Posterior cingulate gyrus (tissue), 11 donors: ENCODE data around the gene ITGB2.
A peak's percentile ranks its signal among the peaks of the same experiment; 100 is the strongest.
"Not testable (repeated sequence)": the region's sequence is repeated elsewhere in the genome, so short reads cannot be mapped to it uniquely, and the experiment has no call there.

ENCODE experiments used
- DNase-seq, 10 donors: peaks; one replicate each; pipeline versions ENCODE4 v3.0.0 to v3.0.0-alpha.2; 2020 to 2021; ENCODE audit warnings: mixed read lengths in 3 of 10
- intact Hi-C: fragments of 100-400 bp; cut with DNase I; formaldehyde crosslinking; loops from one replicate; pipeline ENCODE4 v1.15.1; 2023

Gene ITGB2

GRCh38 chr21:44914176-44914874, 6.4 kb downstream of the ITGB2 start:
- intact Hi-C loops = no loop called here
- DNase-seq = no peak

GRCh38 chr21:44913425-44914175, 7.1 kb downstream of the ITGB2 start:
- no peak for DNase-seq
- intact Hi-C loops = no loop called here

- intact Hi-C loops = not testable (repeated sequence)
- DNase-seq = peak in 1 of 10 donors; percentile 77
Measured at GRCh38 chr21:44912506-44913412, 7.9 kb downstream of the ITGB2 start.

GRCh38 chr21:44912158-44912473, 8.6 kb downstream of the ITGB2 start:
- intact Hi-C loops = no loop called here
- no peak for DNase-seq

- DNase-seq = peak; percentile 43 to 94 (median 66)
Measured at GRCh38 chr21:44911384-44912157, 9.1 kb downstream of the ITGB2 start.

GRCh38 chr21:44911068-44911383, 9.7 kb downstream of the ITGB2 start:
- intact Hi-C loops = no loop called here
- DNase-seq = no peak

More at GRCh38 chr21:44911384-44912157, 9.1 kb downstream of the ITGB2 start:
- intact Hi-C loops = no loop called here

GRCh38 chr21:44910229-44911067, 10.3 kb downstream of the ITGB2 start:
- DNase-seq = no peak
- intact Hi-C loops = no loop called here

- intact Hi-C loops = no loop called here
- DNase-seq = peak in 1 of 10 donors; percentile 65
Measured at GRCh38 chr21:44909719-44910118, 11.0 kb downstream of the ITGB2 start.

- intact Hi-C loops = no loop called here
- peak in 1 of 10 donors; percentile 53 for DNase-seq
Measured at GRCh38 chr21:44908908-44909307, 11.8 kb downstream of the ITGB2 start.

GRCh38 chr21:44907966-44908895, 12.5 kb downstream of the ITGB2 start:
- intact Hi-C loops = no loop called here
- DNase-seq = peak in 1 of 10 donors; percentile 73

GRCh38 chr21:44907225-44907965, 13.3 kb downstream of the ITGB2 start:
- DNase-seq = peak in 1 of 10 donors; percentile 64
- intact Hi-C loops = no loop called here

- DNase-seq = peak in 1 of 10 donors; percentile 62
- intact Hi-C loops = no loop called here
Measured at GRCh38 chr21:44905728-44906090, 15.0 kb downstream of the ITGB2 start.

- DNase-seq = peak in 2 of 10 donors; percentile 29 to 73
- intact Hi-C loops = no loop called here
Measured at GRCh38 chr21:44905016-44905727, 15.5 kb downstream of the ITGB2 start.

GRCh38 chr21:44904141-44904923, 16.4 kb downstream of the ITGB2 start:
- peak in 2 of 10 donors; percentile 38 to 59 for DNase-seq
- intact Hi-C loops = no loop called here

GRCh38 chr21:44903689-44904088, 17.0 kb downstream of the ITGB2 start:
- intact Hi-C loops = no loop called here
- peak in 3 of 10 donors; percentile 30 to 77 (median 75) for DNase-seq

GRCh38 chr21:44903050-44903685, 17.5 kb downstream of the ITGB2 start:
- intact Hi-C loops = no loop called here
- DNase-seq = peak in 3 of 10 donors; percentile 54 to 79 (median 62)
